HuH-7 (cell line): ENCODE measurements around the gene HECW1.

Experiments
- DNase-seq: peaks from one replicate; pipeline ENCODE4 v3.0.0; 2011; ENCODE audit warnings: low spot score

HECW1 gene

GRCh38 chr7:43612599-43613589 is 500.4 kb downstream of the HECW1 start:
- no peak for DNase-seq
